CD14-positive monocyte (primary cell): Measurements from ENCODE around the gene ST7. TPM values are rescaled to one million over a fixed set of nuclear protein-coding genes. Genes with fewer than 3 reads are reported as not detected.
"Not testable (repeated sequence)": the region's sequence is repeated elsewhere in the genome, so short reads cannot be mapped to it uniquely, and the experiment has no call there.

ENCODE experiments used
- DNase-seq, 3 donors: peaks; one replicate each; pipeline ENCODE4 v3.0.0-alpha.2; 2011 to 2022
- H2AFZ ChIP-seq: 2 replicates; pipeline ENCODE4 v1.6.0; 2012; ENCODE audit warnings: mild to moderate bottlenecking, low read depth, low read length, inconsistent platforms; ENCODE audit not compliant: insufficient read depth, poor library complexity, severe bottlenecking
- H3K27ac ChIP-seq, 2 donors: 1 replicate in 1 of 2; 2 replicates in 1 of 2; pipeline ENCODE4 v1.5.1; 2012 to 2013; ENCODE audit warnings: low read length in 2 of 2, control low read depth in 1 of 2, inconsistent platforms in 1 of 2, low read depth in 1 of 2, mild to moderate bottlenecking in 1 of 2
- H3K27me3 ChIP-seq, 2 donors: one replicate each; pipeline versions ENCODE4 v1.6.0 to v1.6.1; 2011 to 2013; ENCODE audit warnings: low read length in 2 of 2; ENCODE audit not compliant: control insufficient read depth in 2 of 2, insufficient read depth in 2 of 2
- H3K36me3 ChIP-seq, 2 donors: replicated peaks in 1 of 2; 1 replicate in 1 of 2; 2 replicates in 1 of 2; pipeline versions ENCODE4 v1.5.1 to v1.6.1; 2012 to 2013; ENCODE audit warnings: low read length in 2 of 2, control low read depth in 1 of 2, inconsistent platforms in 1 of 2, mild to moderate bottlenecking in 1 of 2; ENCODE audit not compliant: insufficient read depth in 2 of 2, control insufficient read depth in 1 of 2
- H3K4me1 ChIP-seq, 2 donors: 1 replicate in 1 of 2; 2 replicates in 1 of 2; pipeline versions ENCODE4 v1.5.1 to v1.6.1; 2012 to 2013; ENCODE audit warnings: low read length in 2 of 2, control low read depth in 1 of 2, inconsistent platforms in 1 of 2, mild to moderate bottlenecking in 1 of 2, moderate library complexity in 1 of 2; ENCODE audit not compliant: insufficient read depth in 2 of 2, control insufficient read depth in 1 of 2
- H3K4me2 ChIP-seq: replicated peaks from 2 replicates; pipeline ENCODE3; 2012; ENCODE audit warnings: low read length, moderate library complexity, mild to moderate bottlenecking; ENCODE audit not compliant: poor library complexity, severe bottlenecking; ENCODE audit errors: extremely low read depth
- H3K4me3 ChIP-seq, 3 experiments: fragments of 200-600 bp in 1 of 3; sonication (generic) in 1 of 3; replicated peaks in 1 of 3; 1 replicate in 2 of 3; 2 replicates in 1 of 3; pipeline ENCODE4 v1.5.1; 2011 to 2013; ENCODE audit warnings: low read length in 3 of 3, mild to moderate bottlenecking in 3 of 3, control low read depth in 2 of 3, low read depth in 2 of 3, inconsistent platforms in 1 of 3, moderate library complexity in 1 of 3
- H3K79me2 ChIP-seq: 2 replicates; pipeline ENCODE4 v1.6.0; 2012; ENCODE audit warnings: mild to moderate bottlenecking, control low read depth, inconsistent platforms, low read length, moderate library complexity; ENCODE audit not compliant: insufficient read depth
- H3K9ac ChIP-seq: 2 replicates; pipeline ENCODE4 v1.6.0; 2017; ENCODE audit warnings: low read length, mild to moderate bottlenecking; ENCODE audit not compliant: insufficient read depth, poor library complexity, severe bottlenecking
- H3K9me3 ChIP-seq, 2 donors: replicated peaks in 1 of 2; 1 replicate in 1 of 2; 2 replicates in 1 of 2; pipeline versions ENCODE4 v1.5.1 to v1.6.1; 2012 to 2013; ENCODE audit warnings: low read length in 2 of 2, control low read depth in 1 of 2; ENCODE audit not compliant: control insufficient read depth in 1 of 2, insufficient read depth in 1 of 2
- H4K20me1 ChIP-seq: 2 replicates; pipeline ENCODE4 v1.6.0; 2012; ENCODE audit warnings: mild to moderate bottlenecking, low read length, control low read depth, moderate library complexity; ENCODE audit not compliant: insufficient read depth
- H3K27ac Mint-ChIP-seq, 7 donors: one replicate each; pipeline ENCODE4 v1.8.0; 2020; ENCODE audit warnings: mild to moderate bottlenecking in 7 of 7, mixed read lengths in 7 of 7, moderate library complexity in 6 of 7, inconsistent platforms in 2 of 7
- H3K27me3 Mint-ChIP-seq, 3 donors: one replicate each; pipeline ENCODE4 v1.8.0; 2021 to 2022; ENCODE audit warnings: low read depth in 3 of 3, mild to moderate bottlenecking in 3 of 3, mixed read lengths in 3 of 3, moderate library complexity in 3 of 3, inconsistent platforms in 1 of 3
- H3K36me3 Mint-ChIP-seq, 2 donors: one replicate each; pipeline ENCODE4 v1.8.0; 2020; ENCODE audit warnings: mixed read lengths in 2 of 2, inconsistent platforms in 1 of 2, mild to moderate bottlenecking in 1 of 2
- H3K4me1 Mint-ChIP-seq: one replicate; pipeline ENCODE4 v1.8.0; 2020; ENCODE audit warnings: mild to moderate bottlenecking, mixed read lengths
- H3K4me3 Mint-ChIP-seq, 2 donors: one replicate each; pipeline ENCODE4 v1.8.0; 2020; ENCODE audit warnings: mild to moderate bottlenecking in 2 of 2, mixed read lengths in 2 of 2, moderate library complexity in 1 of 2
- H3K9me3 Mint-ChIP-seq, 7 donors: one replicate each; pipeline ENCODE4 v1.8.0; 2020 to 2022; ENCODE audit warnings: mixed read lengths in 7 of 7, mild to moderate bottlenecking in 6 of 7, moderate library complexity in 6 of 7, inconsistent platforms in 2 of 7
- WGBS: methylation state at CpG from one replicate; pipeline ENCODE4 v1.1.5; 2013; ENCODE audit warnings: missing lambda C conversion rate; ENCODE audit not compliant: insufficient coverage; 5-methylcytosine and 5-hydroxymethylcytosine counted together
- intact Hi-C, 2 donors: fragments of 100-400 bp; cut with micrococcal nuclease; formaldehyde crosslinking; loops; one replicate each; pipeline versions ENCODE4 v1.15.0 to v1.15.1; 2023
- polyA plus RNA-seq, 3 donors: library from polyadenylated mRNA; depleted of rRNA in 1 of 3; unstranded in 2 of 3; stranded (reverse) in 1 of 3; fragments of 300-500 nt in 2 of 3; fragments of >200 nt in 1 of 3; fragmentation: Illumina TruSeq in 2 of 3; gene quantifications; 1 replicate in 2 of 3; 2 replicates in 1 of 3; pipeline ENCODE4 v1.2.3, GENCODE V29; 2012 to 2021
- TF ChIP-seq, protein P1 (sequence below): fragments of 200-600 bp; IDR thresholded peaks from one replicate; pipeline ENCODE4 v1.8.0; 2022; ENCODE audit warnings: antibody characterized with exemption, mild to moderate bottlenecking

The ST7 gene
- polyA plus RNA-seq, 3 donors = 3.6 to 5.5 (median 4.1) TPM

GRCh38 chr7:116970238-116970910 is 17.1 kb downstream of the ST7 start:
- WGBS = no CpG with 5 or more reads among the region's 3 CpGs
- Mint-ChIP-seq H3K27ac (peak overlapping the region; percentile 49 to 92 (median 83)), H3K4me1 (peaks cover 33% of the 10 kb centered on the region)

DNA sequence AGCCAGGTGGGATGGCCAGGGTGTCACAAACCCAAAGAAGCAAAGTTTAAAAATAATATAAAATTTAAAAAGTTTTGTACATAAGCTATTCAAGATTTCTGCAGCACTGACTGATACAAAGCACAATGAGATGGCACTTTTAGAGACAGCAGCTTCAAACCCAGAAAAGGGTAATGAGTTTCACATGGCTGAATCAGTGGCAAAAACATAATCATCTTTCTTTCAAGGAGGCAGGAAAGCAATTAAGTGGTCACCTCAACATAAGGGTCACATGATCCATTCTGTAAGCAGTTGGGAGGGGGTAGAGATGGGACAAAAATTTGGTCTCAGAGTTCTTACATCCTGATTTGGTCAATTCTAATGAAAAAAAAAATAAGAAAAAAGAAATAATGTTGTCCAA is 17.9 kb downstream of the ST7 start:
- H3K9ac ChIP-seq, intact Hi-C loops, H4K20me1 ChIP-seq, H3K27me3 ChIP-seq, DNase-seq, H2AFZ ChIP-seq, H3K27ac Mint-ChIP-seq, H3K9me3 ChIP-seq, H3K4me2 ChIP-seq, H3K27ac ChIP-seq, H3K9me3 Mint-ChIP-seq, H3K4me3 Mint-ChIP-seq, H3K27me3 Mint-ChIP-seq, H3K36me3 ChIP-seq, H3K36me3 Mint-ChIP-seq, H3K4me3 ChIP-seq: not testable (repeated sequence)
- peaks cover 27% of the 10 kb centered on the region for H3K79me2 ChIP-seq
- H3K4me1 Mint-ChIP-seq = peaks cover 33% of the 10 kb centered on the region
- peaks cover 22 to 26% of the 10 kb centered on the region in 2 donors for H3K4me1 ChIP-seq

More at GRCh38 chr7:116970238-116970910, 17.1 kb downstream of the ST7 start:
- Histone ChIP-seq H3K27me3 (no peaks in the 10 kb centered on the region), H3K4me3 (peak overlapping the region in 1 of 3 experiments; percentile 36), H4K20me1 (no peaks in the 10 kb centered on the region), H3K4me1 (peaks cover 22 to 26% of the 10 kb centered on the region in 2 donors), H2AFZ (peak overlapping the region; percentile 24), H3K9me3 (no peaks in the 10 kb centered on the region), H3K36me3 (no peaks in the 10 kb centered on the region), H3K4me2 (peak overlapping the region; percentile 50), H3K27ac (peak overlapping the region; percentile 14 to 57), H3K9ac (no peak overlapping the region), H3K79me2 (peaks cover 27% of the 10 kb centered on the region)
- peak in 2 of 3 donors; percentile 42 to 44 for DNase-seq
- TF ChIP-seq, protein P1, sequence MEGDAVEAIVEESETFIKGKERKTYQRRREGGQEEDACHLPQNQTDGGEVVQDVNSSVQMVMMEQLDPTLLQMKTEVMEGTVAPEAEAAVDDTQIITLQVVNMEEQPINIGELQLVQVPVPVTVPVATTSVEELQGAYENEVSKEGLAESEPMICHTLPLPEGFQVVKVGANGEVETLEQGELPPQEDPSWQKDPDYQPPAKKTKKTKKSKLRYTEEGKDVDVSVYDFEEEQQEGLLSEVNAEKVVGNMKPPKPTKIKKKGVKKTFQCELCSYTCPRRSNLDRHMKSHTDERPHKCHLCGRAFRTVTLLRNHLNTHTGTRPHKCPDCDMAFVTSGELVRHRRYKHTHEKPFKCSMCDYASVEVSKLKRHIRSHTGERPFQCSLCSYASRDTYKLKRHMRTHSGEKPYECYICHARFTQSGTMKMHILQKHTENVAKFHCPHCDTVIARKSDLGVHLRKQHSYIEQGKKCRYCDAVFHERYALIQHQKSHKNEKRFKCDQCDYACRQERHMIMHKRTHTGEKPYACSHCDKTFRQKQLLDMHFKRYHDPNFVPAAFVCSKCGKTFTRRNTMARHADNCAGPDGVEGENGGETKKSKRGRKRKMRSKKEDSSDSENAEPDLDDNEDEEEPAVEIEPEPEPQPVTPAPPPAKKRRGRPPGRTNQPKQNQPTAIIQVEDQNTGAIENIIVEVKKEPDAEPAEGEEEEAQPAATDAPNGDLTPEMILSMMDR = no peak
- Mint-ChIP-seq H3K9me3 (peaks cover 0 to 3% (median 0%) of the 10 kb centered on the region in 7 donors), H3K36me3 (peaks cover 0 to 3% of the 10 kb centered on the region in 2 donors), H3K27me3 (peaks cover 0 to 2% (median 1%) of the 10 kb centered on the region in 3 donors), H3K4me3 (peak overlapping the region; percentile 64 to 83)
- intact Hi-C loops = no loop called here
